WTC11 (cell line): ENCODE results near the gene ATG5. TPM values are rescaled to one million over a fixed set of nuclear protein-coding genes. Genes with fewer than 3 reads are reported as not detected.
"Not testable (repeated sequence)": the region's sequence is repeated elsewhere in the genome, so short reads cannot be mapped to it uniquely, and the experiment has no call there.

Experiments used
- ATAC-seq: fragments of 200-7000 bp; cut with Tn5 transposase; 2 replicates; pipeline ENCODE4 v1.10.0; 2021; ENCODE audit warnings: mild to moderate bottlenecking, moderate library complexity
- CTCF ChIA-PET: fragments of 300-600 bp; sonication (Branson Sonifier 250); formaldehyde crosslinking; loops from one replicate; lab custom pipeline; 2021; ENCODE audit warnings: antibody characterized with exemption; lab: Charles Lee
- POLR2A ChIA-PET: fragments of 350-600 bp; sonication (Branson Sonifier 250); formaldehyde crosslinking; loops from one replicate; lab custom pipeline; 2021; ENCODE audit warnings: antibody characterized with exemption; lab: Charles Lee
- DNase-seq: peaks from one replicate; pipeline ENCODE4 v3.0.0; 2021; ENCODE audit warnings: low spot score
- H3K27ac Mint-ChIP-seq: 2 replicates; pipeline ENCODE4 v1.8.0; 2021; ENCODE audit warnings: mixed read lengths
- H3K27me3 Mint-ChIP-seq: 2 replicates; pipeline ENCODE4 v1.8.0; 2021; ENCODE audit warnings: low read depth, mild to moderate bottlenecking, moderate library complexity, mixed read lengths
- H3K36me3 Mint-ChIP-seq: 2 replicates; pipeline ENCODE4 v1.8.0; 2021; ENCODE audit warnings: mixed read lengths
- H3K4me1 Mint-ChIP-seq: 2 replicates; pipeline ENCODE4 v1.8.0; 2022; ENCODE audit warnings: mixed read lengths
- H3K4me3 Mint-ChIP-seq: 2 replicates; pipeline ENCODE4 v1.8.0; 2021; ENCODE audit warnings: mild to moderate bottlenecking, moderate library complexity, mixed read lengths
- H3K9me3 Mint-ChIP-seq: 2 replicates; pipeline ENCODE4 v1.8.0; 2021; ENCODE audit warnings: mixed read lengths
- ATF1 ChIP-seq: sonication (generic); formaldehyde crosslinking; IDR thresholded peaks from 2 replicates; pipeline ENCODE4 v1.8.1; 2023; ENCODE audit warnings: mild to moderate bottlenecking, moderate library complexity, missing genetic modification reagents
- CREB1 ChIP-seq: sonication (generic); formaldehyde crosslinking; IDR thresholded peaks from 2 replicates; pipeline ENCODE4 v1.8.0; 2023; ENCODE audit warnings: mild to moderate bottlenecking, missing genetic modification reagents
- HMGA2 ChIP-seq: fragments of 250-450 bp; sonication (Bioruptor Pico); IDR thresholded peaks from 2 replicates; pipeline ENCODE4 v1.4.0; 2021; ENCODE audit warnings: mild to moderate bottlenecking, moderate library complexity
- NFATC4 ChIP-seq: fragments of 250-450 bp; sonication (Bioruptor Pico); IDR thresholded peaks from 2 replicates; pipeline ENCODE4 v1.9.0; 2021; ENCODE audit warnings: mild to moderate bottlenecking
- NR2C2 ChIP-seq: sonication (generic); formaldehyde crosslinking; IDR thresholded peaks from 2 replicates; pipeline ENCODE4 v1.8.0; 2022; ENCODE audit warnings: mild to moderate bottlenecking, missing genetic modification reagents
- NR3C1 ChIP-seq: sonication (generic); formaldehyde crosslinking; conservative IDR thresholded peaks from 2 replicates; pipeline ENCODE4 v1.8.1; 2023; ENCODE audit warnings: low read depth, mild to moderate bottlenecking, missing genetic modification reagents
- SMAD3 ChIP-seq: sonication (generic); formaldehyde crosslinking; IDR thresholded peaks from 2 replicates; pipeline ENCODE4 v1.8.0; 2022; ENCODE audit warnings: missing genetic modification reagents, mild to moderate bottlenecking, borderline replicate concordance
- SMAD4 ChIP-seq: sonication (generic); formaldehyde crosslinking; IDR thresholded peaks from 2 replicates; pipeline ENCODE4 v1.8.0; 2022; ENCODE audit warnings: mild to moderate bottlenecking, missing genetic modification reagents
- ZNF121 ChIP-seq: sonication (generic); formaldehyde crosslinking; IDR thresholded peaks from 2 replicates; pipeline ENCODE4 v1.8.0; 2023; ENCODE audit warnings: missing genetic modification reagents
- ZNF138 ChIP-seq: sonication (generic); formaldehyde crosslinking; conservative IDR thresholded peaks from 2 replicates; pipeline ENCODE4 v1.8.1; 2022; ENCODE audit warnings: mild to moderate bottlenecking, moderate library complexity, missing genetic modification reagents
- ZNF396 ChIP-seq: fragments of 250-450 bp; sonication (Bioruptor Pico); IDR thresholded peaks from 2 replicates; pipeline ENCODE4 v1.8.0; 2021; ENCODE audit warnings: mild to moderate bottlenecking, moderate library complexity, borderline replicate concordance
- total RNA-seq: library from RNA; stranded (reverse); gene quantifications from 3 replicates; pipeline ENCODE4 v1.2.3, GENCODE V29; 2021
- TF ChIP-seq, protein P1 (sequence below): sonication (generic); formaldehyde crosslinking; IDR thresholded peaks from 2 replicates; pipeline ENCODE4 v1.8.1; 2022; ENCODE audit warnings: low read depth, mild to moderate bottlenecking, moderate library complexity, missing genetic modification reagents, borderline replicate concordance
- TF ChIP-seq, protein P2 (sequence below): sonication (generic); formaldehyde crosslinking; IDR thresholded peaks from 2 replicates; pipeline ENCODE4 v1.8.1; 2023; ENCODE audit warnings: mild to moderate bottlenecking, missing genetic modification reagents
- TF ChIP-seq, protein P3 (sequence below): sonication (generic); formaldehyde crosslinking; IDR thresholded peaks from 2 replicates; pipeline ENCODE4 v1.8.1; 2023; ENCODE audit warnings: mild to moderate bottlenecking, missing genetic modification reagents
- TF ChIP-seq, protein P4 (sequence below): sonication (generic); formaldehyde crosslinking; IDR thresholded peaks from 2 replicates; pipeline ENCODE4 v1.8.0; 2022; ENCODE audit warnings: mild to moderate bottlenecking, missing genetic modification reagents

The ATG5 gene
- total RNA-seq, 1 experiment from 2014 or later, result 32.6 TPM

DNA sequence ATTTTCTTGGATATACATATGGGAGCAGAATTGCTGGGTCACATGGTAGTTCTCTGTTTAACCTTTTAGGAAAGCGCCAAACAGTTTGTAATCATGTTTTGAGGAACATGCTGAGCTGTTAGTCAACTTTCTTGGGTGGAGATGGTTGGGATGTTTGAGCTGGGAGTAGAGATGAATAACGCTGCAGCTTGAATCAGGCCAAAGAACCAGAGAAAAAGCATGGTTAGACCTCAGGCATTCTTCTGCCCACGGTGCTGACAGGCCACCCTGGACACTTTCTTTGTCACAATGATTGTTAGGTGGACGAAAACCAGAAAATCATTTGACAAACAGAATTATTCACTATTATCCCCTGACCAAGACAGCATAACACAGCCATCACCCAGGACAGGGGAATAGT lies 172.6 kb downstream of the ATG5 start:
- Mint-ChIP-seq H3K27me3 (no peaks in the 10 kb centered on the region; the same call in 1 of the 2 replicates), H3K4me1 (peaks cover 30% of the 10 kb centered on the region), H3K9me3 (no peaks in the 10 kb centered on the region; the same call in 1 of the 2 replicates), H3K4me3 (no peak overlapping the region), H3K36me3 (no peaks in the 10 kb centered on the region), H3K27ac (no peak overlapping the region)
- ATAC-seq (no peak), DNase-seq (no peak)
- CTCF ChIA-PET, result interaction anchor here (0.9 kb wide), 1 partner anchor 67 kb away, joined by 3 read pairs; no protein-coding TSS in a partner anchor
- TF ChIP-seq ZNF138 (CRISPR knock-in tag) (no peak), CREB1 (CRISPR knock-in tag) (no peak), NR3C1 (CRISPR knock-in tag) (no peak)
- TF ChIP-seq, protein P1, sequence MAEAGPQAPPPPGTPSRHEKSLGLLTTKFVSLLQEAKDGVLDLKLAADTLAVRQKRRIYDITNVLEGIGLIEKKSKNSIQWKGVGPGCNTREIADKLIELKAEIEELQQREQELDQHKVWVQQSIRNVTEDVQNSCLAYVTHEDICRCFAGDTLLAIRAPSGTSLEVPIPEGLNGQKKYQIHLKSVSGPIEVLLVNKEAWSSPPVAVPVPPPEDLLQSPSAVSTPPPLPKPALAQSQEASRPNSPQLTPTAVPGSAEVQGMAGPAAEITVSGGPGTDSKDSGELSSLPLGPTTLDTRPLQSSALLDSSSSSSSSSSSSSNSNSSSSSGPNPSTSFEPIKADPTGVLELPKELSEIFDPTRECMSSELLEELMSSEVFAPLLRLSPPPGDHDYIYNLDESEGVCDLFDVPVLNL (CRISPR knock-in tag), result no peak
- TF ChIP-seq, protein P2, sequence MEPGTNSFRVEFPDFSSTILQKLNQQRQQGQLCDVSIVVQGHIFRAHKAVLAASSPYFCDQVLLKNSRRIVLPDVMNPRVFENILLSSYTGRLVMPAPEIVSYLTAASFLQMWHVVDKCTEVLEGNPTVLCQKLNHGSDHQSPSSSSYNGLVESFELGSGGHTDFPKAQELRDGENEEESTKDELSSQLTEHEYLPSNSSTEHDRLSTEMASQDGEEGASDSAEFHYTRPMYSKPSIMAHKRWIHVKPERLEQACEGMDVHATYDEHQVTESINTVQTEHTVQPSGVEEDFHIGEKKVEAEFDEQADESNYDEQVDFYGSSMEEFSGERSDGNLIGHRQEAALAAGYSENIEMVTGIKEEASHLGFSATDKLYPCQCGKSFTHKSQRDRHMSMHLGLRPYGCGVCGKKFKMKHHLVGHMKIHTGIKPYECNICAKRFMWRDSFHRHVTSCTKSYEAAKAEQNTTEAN (CRISPR knock-in tag), result no peak
- POLR2A ChIA-PET, result no interaction called here

DNA sequence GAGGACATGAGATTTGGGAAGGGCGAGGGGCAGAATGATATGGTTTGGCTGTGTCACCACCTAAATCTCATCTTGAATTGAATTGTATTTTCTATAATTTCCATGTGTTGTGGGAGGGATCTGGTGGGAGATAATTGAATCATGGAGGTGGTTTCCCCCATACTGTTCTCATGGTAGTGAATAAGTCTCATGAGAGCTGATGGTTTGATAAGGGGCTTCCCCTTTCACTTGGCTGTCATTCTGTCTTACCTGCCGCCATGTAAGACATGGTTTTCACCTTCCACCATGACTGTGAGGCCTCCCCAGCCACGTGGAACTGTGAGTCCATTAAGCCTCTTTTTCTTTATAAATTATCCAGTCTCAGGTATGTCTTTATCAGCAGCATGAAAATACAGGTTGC lies 173.1 kb downstream of the ATG5 start:
- DNase-seq, H3K27ac Mint-ChIP-seq, H3K9me3 Mint-ChIP-seq, POLR2A ChIA-PET, H3K36me3 Mint-ChIP-seq, H3K27me3 Mint-ChIP-seq, CTCF ChIA-PET, H3K4me3 Mint-ChIP-seq, ATAC-seq: not testable (repeated sequence)
- peaks cover 25% of the 10 kb centered on the region for H3K4me1 Mint-ChIP-seq

DNA sequence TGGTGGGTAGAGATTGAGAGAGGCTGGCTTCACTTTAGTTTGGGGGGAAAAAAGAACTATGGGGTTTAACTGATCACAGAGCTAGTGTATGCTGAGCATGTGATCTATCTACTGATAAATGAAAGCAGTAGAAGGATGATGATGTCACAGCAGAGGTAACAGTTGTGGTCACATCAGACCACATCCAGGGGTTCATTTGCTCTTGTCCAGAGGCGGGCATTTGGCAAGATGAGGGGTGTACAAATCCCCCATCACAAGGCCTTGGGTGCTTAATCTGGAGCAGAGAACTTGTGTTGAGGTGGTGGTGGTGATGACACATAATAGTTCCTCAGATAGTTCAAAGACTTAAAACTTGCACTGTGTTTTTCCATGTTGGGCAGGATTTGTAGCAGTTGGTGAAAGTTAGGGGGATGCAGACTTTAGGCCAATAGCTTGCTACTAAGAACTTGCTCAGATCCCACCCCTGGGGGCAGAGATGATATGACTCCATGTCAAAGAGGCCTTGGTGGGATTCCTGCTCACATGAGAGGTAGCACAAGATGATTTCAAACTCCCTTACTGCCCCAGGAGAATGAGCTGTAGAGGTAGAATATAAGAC lies 176.0 kb downstream of the ATG5 start:
- ChIA-PET CTCF (interaction anchor here (1.5 kb wide), 1 partner anchor 9 kb away, joined by 3 read pairs; no protein-coding TSS in a partner anchor), POLR2A (interaction anchor here (0.6 kb wide), 1 partner anchor 130 kb away, joined by 5 read pairs; no protein-coding TSS in a partner anchor)
- no peak for ATAC-seq
- peaks cover 15% of the 10 kb centered on the region for H3K4me1 Mint-ChIP-seq
- no peaks in the 10 kb centered on the region; the same call in 1 of the 2 replicates for H3K27me3 Mint-ChIP-seq
- no peak overlapping the region for H3K27ac Mint-ChIP-seq
- no peaks in the 10 kb centered on the region; the same call in 1 of the 2 replicates for H3K9me3 Mint-ChIP-seq
- H3K4me3 Mint-ChIP-seq, result no peak overlapping the region
- TF ChIP-seq ZNF396 (no peak), NR2C2 (CRISPR knock-in tag) (no peak), SMAD4 (CRISPR knock-in tag) (no peak), NR3C1 (CRISPR knock-in tag) (no peak)
- TF ChIP-seq, protein P3, sequence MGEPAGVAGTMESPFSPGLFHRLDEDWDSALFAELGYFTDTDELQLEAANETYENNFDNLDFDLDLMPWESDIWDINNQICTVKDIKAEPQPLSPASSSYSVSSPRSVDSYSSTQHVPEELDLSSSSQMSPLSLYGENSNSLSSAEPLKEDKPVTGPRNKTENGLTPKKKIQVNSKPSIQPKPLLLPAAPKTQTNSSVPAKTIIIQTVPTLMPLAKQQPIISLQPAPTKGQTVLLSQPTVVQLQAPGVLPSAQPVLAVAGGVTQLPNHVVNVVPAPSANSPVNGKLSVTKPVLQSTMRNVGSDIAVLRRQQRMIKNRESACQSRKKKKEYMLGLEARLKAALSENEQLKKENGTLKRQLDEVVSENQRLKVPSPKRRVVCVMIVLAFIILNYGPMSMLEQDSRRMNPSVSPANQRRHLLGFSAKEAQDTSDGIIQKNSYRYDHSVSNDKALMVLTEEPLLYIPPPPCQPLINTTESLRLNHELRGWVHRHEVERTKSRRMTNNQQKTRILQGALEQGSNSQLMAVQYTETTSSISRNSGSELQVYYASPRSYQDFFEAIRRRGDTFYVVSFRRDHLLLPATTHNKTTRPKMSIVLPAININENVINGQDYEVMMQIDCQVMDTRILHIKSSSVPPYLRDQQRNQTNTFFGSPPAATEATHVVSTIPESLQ (CRISPR knock-in tag), result no peak
- TF ChIP-seq, all 79 proteins: peak for 0
- H3K36me3 Mint-ChIP-seq, result no peaks in the 10 kb centered on the region
- no peak for DNase-seq

DNA sequence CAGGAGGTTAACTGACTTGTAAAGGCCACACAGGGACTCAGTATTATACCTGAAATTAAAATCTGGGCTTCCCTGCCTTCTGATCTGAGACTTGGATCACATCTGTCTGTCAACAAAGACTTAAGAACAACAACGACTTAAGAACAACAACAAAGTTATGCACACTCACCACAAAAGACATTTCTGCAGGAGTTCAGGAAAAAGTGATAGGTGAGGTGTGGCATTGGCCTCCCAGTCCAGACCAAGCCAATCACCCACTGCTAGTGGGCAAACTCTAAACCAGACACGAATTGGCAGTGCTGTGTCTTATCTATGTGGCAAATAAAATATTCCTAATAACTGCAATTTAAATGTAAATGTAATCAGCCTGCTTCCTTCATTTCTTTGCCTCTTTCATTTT lies 178.1 kb downstream of the ATG5 start:
- TF ChIP-seq ATF1 (no peak), SMAD3 (CRISPR knock-in tag) (no peak), NFATC4 (CRISPR knock-in tag) (no peak), ZNF121 (CRISPR knock-in tag) (no peak), HMGA2 (CRISPR knock-in tag) (no peak)
- TF ChIP-seq, protein P4, sequence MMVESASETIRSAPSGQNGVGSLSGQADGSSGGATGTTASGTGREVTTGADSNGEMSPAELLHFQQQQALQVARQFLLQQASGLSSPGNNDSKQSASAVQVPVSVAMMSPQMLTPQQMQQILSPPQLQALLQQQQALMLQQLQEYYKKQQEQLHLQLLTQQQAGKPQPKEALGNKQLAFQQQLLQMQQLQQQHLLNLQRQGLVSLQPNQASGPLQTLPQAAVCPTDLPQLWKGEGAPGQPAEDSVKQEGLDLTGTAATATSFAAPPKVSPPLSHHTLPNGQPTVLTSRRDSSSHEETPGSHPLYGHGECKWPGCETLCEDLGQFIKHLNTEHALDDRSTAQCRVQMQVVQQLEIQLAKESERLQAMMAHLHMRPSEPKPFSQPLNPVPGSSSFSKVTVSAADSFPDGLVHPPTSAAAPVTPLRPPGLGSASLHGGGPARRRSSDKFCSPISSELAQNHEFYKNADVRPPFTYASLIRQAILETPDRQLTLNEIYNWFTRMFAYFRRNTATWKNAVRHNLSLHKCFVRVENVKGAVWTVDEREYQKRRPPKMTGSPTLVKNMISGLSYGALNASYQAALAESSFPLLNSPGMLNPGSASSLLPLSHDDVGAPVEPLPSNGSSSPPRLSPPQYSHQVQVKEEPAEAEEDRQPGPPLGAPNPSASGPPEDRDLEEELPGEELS (CRISPR knock-in tag), result no peak
- Mint-ChIP-seq H3K27me3 (no peaks in the 10 kb centered on the region; the same call in 1 of the 2 replicates), H3K4me1 (peaks cover 19% of the 10 kb centered on the region), H3K36me3 (no peaks in the 10 kb centered on the region), H3K9me3 (no peaks in the 10 kb centered on the region), H3K27ac (no peak overlapping the region), H3K4me3 (no peak overlapping the region)
- DNase-seq (no peak), ATAC-seq (no peak)
- ChIA-PET POLR2A (no interaction called here), CTCF (no interaction called here)
